ENCODE measurements around the gene TRNP1. TPM values are rescaled to one million over a fixed set of nuclear protein-coding genes. Genes with fewer than 3 reads are reported as not detected.

The TRNP1 gene
- total RNA-seq (under 1 TPM; 0.19 to 0.20 TPM), total RNA-seq (0 to 1.7 (median 0.18) reads per million in 172 experiments)
- polyA plus RNA-seq (2013, experiment 1 of 2) = 0.06 TPM
- 0.23 TPM for polyA plus RNA-seq (2013, experiment 2 of 2)

DNA sequence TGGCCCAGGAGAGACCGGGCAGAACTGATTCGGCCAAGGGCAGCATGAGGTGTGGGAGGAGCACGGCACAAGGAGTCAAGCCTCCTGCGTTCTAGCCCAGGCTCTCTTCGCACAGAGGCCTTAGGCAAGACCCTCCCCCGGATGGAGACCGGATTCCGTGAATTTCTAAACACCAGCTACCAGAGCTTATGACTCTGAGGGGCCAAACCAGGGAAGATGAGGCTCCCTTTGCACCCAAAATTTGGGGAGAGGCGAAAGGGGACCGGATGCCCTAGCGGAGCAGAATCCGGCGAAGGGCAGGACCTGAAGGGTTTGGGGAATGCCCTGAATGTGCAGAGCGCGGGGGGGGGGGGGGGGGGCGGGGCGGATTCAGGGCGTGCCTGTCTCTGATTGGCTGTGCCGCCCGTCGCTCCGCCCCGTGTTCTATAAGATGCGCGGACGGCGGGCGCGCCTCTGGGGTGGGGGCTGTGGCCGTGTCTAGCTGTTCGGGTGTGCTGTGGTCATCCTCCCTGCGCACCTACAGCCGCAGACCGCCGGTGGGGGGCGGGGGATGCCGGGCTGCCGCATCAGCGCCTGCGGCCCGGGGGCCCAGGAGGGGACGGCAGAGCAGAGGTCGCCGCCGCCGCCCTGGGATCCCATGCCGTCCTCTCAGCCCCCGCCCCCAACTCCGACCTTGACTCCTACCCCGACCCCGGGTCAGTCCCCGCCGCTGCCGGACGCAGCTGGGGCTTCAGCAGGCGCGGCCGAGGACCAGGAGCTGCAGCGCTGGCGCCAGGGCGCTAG is at the start of gene TRNP1:
Gene TRNP1 (plus strand): TSS at position 456 of the 783 bp plus-strand sequence. CDS start 95 bp downstream, at position 551.
- H3K27me3 Mint-ChIP-seq = peaks cover 68% of the 10 kb centered on the region
- Histone ChIP-seq H3K27ac (ENCODE audit: low read depth in 1 of 2, low read length in 2 of 2) (no peak within 1 kb of the TSS), H3K4me1 (ENCODE audit: insufficient read depth, low read length) (peaks cover 23% of the 10 kb centered on the region), H3K36me3 (ENCODE audit: insufficient read depth, low read length) (no peaks in the 10 kb centered on the region), H3K27me3 (ENCODE audit: control insufficient read depth in 1 of 2, insufficient read depth in 2 of 2, low read length in 2 of 2) (peaks cover 42 to 48% of the 10 kb centered on the region in 2 experiments), H3K9me3 (ENCODE audit: control insufficient read depth in 1 of 2, insufficient read depth in 1 of 2, low read length in 2 of 2) (peaks cover 0 to 5% of the 10 kb centered on the region in 2 experiments), H3K4me3 (ENCODE audit: low read length) (peak within 1 kb of the TSS; percentile 36)
- ChIA-PET CTCF (interaction anchor here (0.6 to 2.8 kb wide), 2 partner anchors 20 to 51 kb away, joined by 6 to 11 read pairs; no protein-coding TSS in a partner anchor), POLR2A (interaction anchor here (1.4 kb wide), 1 partner anchor 161 kb away, joined by 3 read pairs; the partner anchor contains the start of gene SLC9A1)
- intact Hi-C loops (cut with DNase I, micrococcal nuclease) = loop anchor here in 1 of 2 experiments (10.0 kb wide), 1 partner anchor 781 kb away; the partner anchor contains the start of gene STX12
- H3K4me1 Mint-ChIP-seq (ENCODE audit: low read depth) = peaks cover 17% of the 10 kb centered on the region
- H3K27ac Mint-ChIP-seq = no peak within 1 kb of the TSS
- peak within 1 kb of the TSS; percentile 89 for H3K4me3 Mint-ChIP-seq
- no peaks in the 10 kb centered on the region for H3K9me3 Mint-ChIP-seq
- TF ChIP-seq, protein P1, sequence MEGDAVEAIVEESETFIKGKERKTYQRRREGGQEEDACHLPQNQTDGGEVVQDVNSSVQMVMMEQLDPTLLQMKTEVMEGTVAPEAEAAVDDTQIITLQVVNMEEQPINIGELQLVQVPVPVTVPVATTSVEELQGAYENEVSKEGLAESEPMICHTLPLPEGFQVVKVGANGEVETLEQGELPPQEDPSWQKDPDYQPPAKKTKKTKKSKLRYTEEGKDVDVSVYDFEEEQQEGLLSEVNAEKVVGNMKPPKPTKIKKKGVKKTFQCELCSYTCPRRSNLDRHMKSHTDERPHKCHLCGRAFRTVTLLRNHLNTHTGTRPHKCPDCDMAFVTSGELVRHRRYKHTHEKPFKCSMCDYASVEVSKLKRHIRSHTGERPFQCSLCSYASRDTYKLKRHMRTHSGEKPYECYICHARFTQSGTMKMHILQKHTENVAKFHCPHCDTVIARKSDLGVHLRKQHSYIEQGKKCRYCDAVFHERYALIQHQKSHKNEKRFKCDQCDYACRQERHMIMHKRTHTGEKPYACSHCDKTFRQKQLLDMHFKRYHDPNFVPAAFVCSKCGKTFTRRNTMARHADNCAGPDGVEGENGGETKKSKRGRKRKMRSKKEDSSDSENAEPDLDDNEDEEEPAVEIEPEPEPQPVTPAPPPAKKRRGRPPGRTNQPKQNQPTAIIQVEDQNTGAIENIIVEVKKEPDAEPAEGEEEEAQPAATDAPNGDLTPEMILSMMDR (IDR thresholded peaks at IDR 0.05) = no peak
- no peaks in the 10 kb centered on the region for H3K36me3 Mint-ChIP-seq (ENCODE audit: low read depth)
- DNase-seq (peak; percentile 39 to 87 (median 59)), ATAC-seq (ENCODE audit: poor library complexity) (peak; percentile 60)

- no peak overlapping the region for H3K4me3 Mint-ChIP-seq
- Histone ChIP-seq H3K9me3 (ENCODE audit: control insufficient read depth in 1 of 2, insufficient read depth in 1 of 2, low read length in 2 of 2) (no peaks in the 10 kb centered on the region), H3K36me3 (ENCODE audit: insufficient read depth, low read length) (peaks cover 50% of the 10 kb centered on the region), H3K27ac (ENCODE audit: low read depth in 1 of 2, low read length in 2 of 2) (no peak overlapping the region), H3K27me3 (ENCODE audit: control insufficient read depth in 1 of 2, insufficient read depth in 2 of 2, low read length in 2 of 2) (no peaks in the 10 kb centered on the region), H3K4me3 (ENCODE audit: low read length) (no peak overlapping the region), H3K4me1 (ENCODE audit: insufficient read depth, low read length) (no peaks in the 10 kb centered on the region)
- H3K36me3 Mint-ChIP-seq (ENCODE audit: low read depth) = peaks cover 54% of the 10 kb centered on the region
- intact Hi-C loops (cut with DNase I, micrococcal nuclease) = no loop called here
- DNase-seq (no peak), ATAC-seq (ENCODE audit: poor library complexity) (no peak)
- TF ChIP-seq, protein P1 (IDR thresholded peaks at IDR 0.05) = no peak
- no peak overlapping the region for H3K27ac Mint-ChIP-seq
- H3K4me1 Mint-ChIP-seq (ENCODE audit: low read depth) = no peaks in the 10 kb centered on the region
- no peaks in the 10 kb centered on the region for H3K9me3 Mint-ChIP-seq
- ChIA-PET POLR2A (no interaction called here), CTCF (no interaction called here)
- H3K27me3 Mint-ChIP-seq = no peaks in the 10 kb centered on the region
These were observed 48.4 kb upstream of the TRNP1 start for GRCh38 chr1:26945138-26945537.

- Histone ChIP-seq H3K36me3 (ENCODE audit: insufficient read depth, low read length) (peaks cover 51% of the 10 kb centered on the region), H3K4me1 (ENCODE audit: insufficient read depth, low read length) (no peaks in the 10 kb centered on the region), H3K4me3 (ENCODE audit: low read length) (no peak overlapping the region), H3K27ac (ENCODE audit: low read depth in 1 of 2, low read length in 2 of 2) (no peak overlapping the region), H3K27me3 (ENCODE audit: control insufficient read depth in 1 of 2, insufficient read depth in 2 of 2, low read length in 2 of 2) (no peaks in the 10 kb centered on the region), H3K9me3 (ENCODE audit: control insufficient read depth in 1 of 2, insufficient read depth in 1 of 2, low read length in 2 of 2) (no peaks in the 10 kb centered on the region)
- H3K27me3 Mint-ChIP-seq = no peaks in the 10 kb centered on the region
- ATAC-seq (ENCODE audit: poor library complexity) (no peak), DNase-seq (no peak)
- H3K27ac Mint-ChIP-seq = no peak overlapping the region
- ChIA-PET CTCF (no interaction called here), POLR2A (no interaction called here)
- TF ChIP-seq, protein P1 (IDR thresholded peaks at IDR 0.05) = no peak
- intact Hi-C loops (cut with DNase I, micrococcal nuclease) = no loop called here
- no peaks in the 10 kb centered on the region for H3K9me3 Mint-ChIP-seq
- peaks cover 52% of the 10 kb centered on the region for H3K36me3 Mint-ChIP-seq (ENCODE audit: low read depth)
- no peaks in the 10 kb centered on the region for H3K4me1 Mint-ChIP-seq (ENCODE audit: low read depth)
- H3K4me3 Mint-ChIP-seq = no peak overlapping the region
These were observed 47.8 kb upstream of the TRNP1 start for GRCh38 chr1:26945728-26946127.
